ENCODE measurements around the gene SLX9.

- TF ChIP-seq POLR2AphosphoS5 (IDR thresholded peaks at IDR 0.05; ENCODE audit: borderline replicate concordance, low read depth, low read length), result no peak
- TF ChIP-seq EZH2 (IDR thresholded peaks at IDR 0.05), result no peak
Measured at GRCh38 chr21:44985441-44986401, 45.9 kb downstream of the SLX9 start.

Measured in SK-N-MC (cell line).